Upper lobe of left lung (tissue), 4 donors: Measurements from ENCODE around the gene SMARCE1.

Experiments
- EP300 ChIP-seq, 4 donors: sonication (generic); formaldehyde crosslinking; IDR thresholded peaks; one replicate each; pipeline ENCODE4 v1.5.1; 2017; ENCODE audit warnings: antibody characterized with exemption in 4 of 4, control low read depth in 2 of 4
- POLR2A ChIP-seq, 4 donors: fragments of 450-650 bp; IDR thresholded peaks; one replicate each; pipeline ENCODE4 v1.5.1; 2016 to 2017; ENCODE audit warnings: antibody characterized with exemption in 4 of 4, mild to moderate bottlenecking in 2 of 4
- POLR2AphosphoS5 ChIP-seq, 2 donors: sonication (generic); formaldehyde crosslinking; IDR thresholded peaks; one replicate each; pipeline ENCODE4 v1.5.1; 2017; ENCODE audit warnings: antibody characterized with exemption in 2 of 2
- TF ChIP-seq, protein P1 (sequence below), 6 experiments: fragments of 450-650 bp in 4 of 6; fragments of 200-600 bp in 2 of 6; sonication (generic) in 2 of 6; IDR thresholded peaks; one replicate each; pipeline ENCODE4 v1.5.1; 2016 to 2019; ENCODE audit warnings: antibody characterized with exemption in 6 of 6

DNA sequence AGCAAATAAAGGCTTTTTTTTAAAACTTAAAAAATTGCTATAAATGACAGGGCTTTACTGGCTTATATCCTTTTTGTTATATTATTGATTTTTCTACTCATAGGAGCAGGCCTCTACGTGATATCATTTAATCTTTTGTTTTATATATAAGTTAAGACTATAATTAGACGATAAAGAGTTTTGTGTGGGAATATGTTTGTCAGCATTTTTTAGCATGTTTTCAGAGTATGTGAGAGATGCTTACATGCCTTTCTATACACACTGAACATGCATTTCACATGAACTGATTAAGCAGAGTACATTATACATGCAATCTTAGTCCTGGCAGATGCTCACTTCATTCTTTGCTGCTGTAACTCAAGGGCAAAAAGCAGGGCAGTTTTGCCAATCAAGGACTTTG lies 25.0 kb upstream of the SMARCE1 start:
- TF ChIP-seq, protein P1, sequence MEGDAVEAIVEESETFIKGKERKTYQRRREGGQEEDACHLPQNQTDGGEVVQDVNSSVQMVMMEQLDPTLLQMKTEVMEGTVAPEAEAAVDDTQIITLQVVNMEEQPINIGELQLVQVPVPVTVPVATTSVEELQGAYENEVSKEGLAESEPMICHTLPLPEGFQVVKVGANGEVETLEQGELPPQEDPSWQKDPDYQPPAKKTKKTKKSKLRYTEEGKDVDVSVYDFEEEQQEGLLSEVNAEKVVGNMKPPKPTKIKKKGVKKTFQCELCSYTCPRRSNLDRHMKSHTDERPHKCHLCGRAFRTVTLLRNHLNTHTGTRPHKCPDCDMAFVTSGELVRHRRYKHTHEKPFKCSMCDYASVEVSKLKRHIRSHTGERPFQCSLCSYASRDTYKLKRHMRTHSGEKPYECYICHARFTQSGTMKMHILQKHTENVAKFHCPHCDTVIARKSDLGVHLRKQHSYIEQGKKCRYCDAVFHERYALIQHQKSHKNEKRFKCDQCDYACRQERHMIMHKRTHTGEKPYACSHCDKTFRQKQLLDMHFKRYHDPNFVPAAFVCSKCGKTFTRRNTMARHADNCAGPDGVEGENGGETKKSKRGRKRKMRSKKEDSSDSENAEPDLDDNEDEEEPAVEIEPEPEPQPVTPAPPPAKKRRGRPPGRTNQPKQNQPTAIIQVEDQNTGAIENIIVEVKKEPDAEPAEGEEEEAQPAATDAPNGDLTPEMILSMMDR (IDR thresholded peaks at IDR 0.05) = no peak
- TF ChIP-seq POLR2A (IDR thresholded peaks at IDR 0.05) (no peak), EP300 (IDR thresholded peaks at IDR 0.05) (no peak), POLR2AphosphoS5 (IDR thresholded peaks at IDR 0.05) (no peak)
